Activated B cell treated with CpG ODN at 0.5 μM for 24 hours (primary cell): ENCODE measurements around the gene TEX51. TPM values are rescaled to one million over a fixed set of nuclear protein-coding genes. Genes with fewer than 3 reads are reported as not detected.

Source experiments
- ATAC-seq: fragments of 200-7000 bp; cut with Tn5 transposase; one replicate; pipeline ENCODE4 v1.10.0; 2021; ENCODE audit warnings: low read depth, mild to moderate bottlenecking, moderate library complexity
- CTCF ChIA-PET: fragments of 350-600 bp; sonication (Branson Sonifier 250); formaldehyde crosslinking; loops from one replicate; lab custom pipeline; 2021; ENCODE audit warnings: antibody characterized with exemption; lab: Charles Lee
- POLR2A ChIA-PET: fragments of 350-600 bp; sonication (Branson Sonifier 250); formaldehyde crosslinking; loops from one replicate; lab custom pipeline; 2021; ENCODE audit warnings: antibody characterized with exemption; lab: Charles Lee
- DNase-seq: peaks from one replicate; pipeline ENCODE4 v3.0.0; 2022
- H3K27ac Mint-ChIP-seq: one replicate; pipeline ENCODE4 v1.8.0; 2020; ENCODE audit warnings: mixed read lengths
- H3K27me3 Mint-ChIP-seq: one replicate; pipeline ENCODE4 v1.8.0; 2021; ENCODE audit warnings: mixed read lengths
- H3K36me3 Mint-ChIP-seq: one replicate; pipeline ENCODE4 v1.8.0; 2021; ENCODE audit warnings: low read depth, mixed read lengths
- H3K4me1 Mint-ChIP-seq: one replicate; pipeline ENCODE4 v1.8.0; 2021; ENCODE audit warnings: mixed read lengths
- H3K4me3 Mint-ChIP-seq: one replicate; pipeline ENCODE4 v1.8.0; 2020; ENCODE audit warnings: mild to moderate bottlenecking, mixed read lengths
- H3K9me3 Mint-ChIP-seq: one replicate; pipeline ENCODE4 v1.8.0; 2020; ENCODE audit warnings: mixed read lengths
- CTCF ChIP-seq: fragments of 200-600 bp; IDR thresholded peaks from one replicate; pipeline ENCODE4 v1.8.0; 2022; ENCODE audit warnings: antibody characterized with exemption, mild to moderate bottlenecking
- intact Hi-C: fragments of 100-400 bp; cut with micrococcal nuclease; formaldehyde crosslinking; loops from one replicate; pipeline ENCODE4 v1.15.1; 2024
- total RNA-seq: library from RNA; stranded (reverse); gene quantifications from 2 replicates; pipeline ENCODE4 v1.2.3, GENCODE V29; 2022

TEX51 gene
- total RNA-seq, 1 donor from 2014 or later, result not detected

- peaks cover 7% of the 10 kb centered on the region for H3K27me3 Mint-ChIP-seq
- TF ChIP-seq CTCF, result no peak
- H3K4me3 Mint-ChIP-seq, result no peak overlapping the region
- intact Hi-C loops, result no loop called here
- no peak overlapping the region for H3K27ac Mint-ChIP-seq
- DNase-seq, result no peak
- ChIA-PET POLR2A (no interaction called here), CTCF (no interaction called here)
- ATAC-seq, result no peak
- no peaks in the 10 kb centered on the region for H3K4me1 Mint-ChIP-seq
- H3K9me3 Mint-ChIP-seq, result peaks cover 3% of the 10 kb centered on the region
- H3K36me3 Mint-ChIP-seq, result no peaks in the 10 kb centered on the region
Measured at GRCh38 chr2:126894082-126894481, 4.6 kb upstream of the TEX51 start.

GRCh38 chr2:126894585-126895182 lies 4.0 kb upstream of the TEX51 start:
- DNase-seq, result no peak
- Mint-ChIP-seq H3K4me3 (no peak overlapping the region), H3K9me3 (peaks cover 3% of the 10 kb centered on the region), H3K4me1 (no peaks in the 10 kb centered on the region), H3K27me3 (peaks cover 6% of the 10 kb centered on the region), H3K27ac (no peak overlapping the region), H3K36me3 (no peaks in the 10 kb centered on the region)
- CTCF ChIA-PET, result no interaction called here
- no peak for ATAC-seq
- POLR2A ChIA-PET, result no interaction called here
- TF ChIP-seq CTCF, result no peak
- intact Hi-C loops, result no loop called here

GRCh38 chr2:126895336-126895735 lies 3.4 kb upstream of the TEX51 start:
- Mint-ChIP-seq H3K9me3 (peaks cover 3% of the 10 kb centered on the region), H3K4me1 (no peaks in the 10 kb centered on the region), H3K4me3 (no peak overlapping the region), H3K27me3 (peaks cover 9% of the 10 kb centered on the region), H3K27ac (no peak overlapping the region), H3K36me3 (no peaks in the 10 kb centered on the region)
- ChIA-PET CTCF (no interaction called here), POLR2A (no interaction called here)
- intact Hi-C loops, result no loop called here
- ATAC-seq (no peak), DNase-seq (no peak)
- no peak for TF ChIP-seq CTCF

GRCh38 chr2:126896471-126896870 lies 2.2 kb upstream of the TEX51 start:
- no peak for TF ChIP-seq CTCF
- Mint-ChIP-seq H3K9me3 (peaks cover 3% of the 10 kb centered on the region), H3K4me3 (no peak overlapping the region), H3K36me3 (no peaks in the 10 kb centered on the region), H3K27me3 (peaks cover 9% of the 10 kb centered on the region), H3K27ac (no peak overlapping the region), H3K4me1 (no peaks in the 10 kb centered on the region)
- ChIA-PET POLR2A (no interaction called here), CTCF (no interaction called here)
- ATAC-seq, result no peak
- no peak for DNase-seq
- intact Hi-C loops, result no loop called here

- Mint-ChIP-seq H3K36me3 (no peaks in the 10 kb centered on the region), H3K4me1 (peaks cover 2% of the 10 kb centered on the region), H3K27ac (no peak overlapping the region), H3K9me3 (peaks cover 9% of the 10 kb centered on the region), H3K27me3 (peaks cover 17% of the 10 kb centered on the region), H3K4me3 (no peak overlapping the region)
- ATAC-seq (no peak), DNase-seq (no peak)
- intact Hi-C loops, result no loop called here
- ChIA-PET POLR2A (no interaction called here), CTCF (no interaction called here)
- no peak for TF ChIP-seq CTCF
Measured at GRCh38 chr2:126899616-126900185, 1.0 kb downstream of the TEX51 start.
